SK-N-SH (cell line): ENCODE results near the gene PIGL.

Experiments
- CHD2 ChIP-seq: fragments of 150-350 bp; IDR thresholded peaks from 2 replicates; pipeline ENCODE4 v1.6.1; 2018; ENCODE audit warnings: low read length; ENCODE audit not compliant: partially characterized antibody
- CTCF ChIP-seq: fragments of 200-600 bp; sonication (generic); IDR thresholded peaks from 2 replicates; pipeline ENCODE4 v1.6.1; 2017; ENCODE audit warnings: antibody characterized with exemption, mild to moderate bottlenecking, moderate library complexity
- JUND ChIP-seq: IDR thresholded peaks from 2 replicates; pipeline ENCODE4 v1.4.0; 2012
- MAX ChIP-seq: IDR thresholded peaks from 2 replicates; pipeline ENCODE4 v1.4.0; 2012; ENCODE audit warnings: low read depth
- NRF1 ChIP-seq: IDR thresholded peaks from 2 replicates; pipeline ENCODE4 v1.6.1; 2012; ENCODE audit warnings: low read depth, mild to moderate bottlenecking, low read length
- POLR2AphosphoS5 ChIP-seq: IDR thresholded peaks from 2 replicates; pipeline ENCODE4 v1.6.1; 2012; ENCODE audit warnings: low read depth, low read length
- RFX5 ChIP-seq: IDR thresholded peaks from 2 replicates; pipeline ENCODE4 v1.6.1; 2012; ENCODE audit warnings: mild to moderate bottlenecking, improper control_type of control experiment, low read length

GRCh38 chr17:16301963-16302855 is 85.2 kb downstream of the PIGL start:
- TF ChIP-seq CTCF = no peak
- TF ChIP-seq CHD2 = no peak
- TF ChIP-seq NRF1 = no peak
- no peak for TF ChIP-seq MAX
- no peak for TF ChIP-seq POLR2AphosphoS5
- TF ChIP-seq RFX5 = no peak
- no peak for TF ChIP-seq JUND
